ENCODE measurements around the gene PLSCR4.

DNA sequence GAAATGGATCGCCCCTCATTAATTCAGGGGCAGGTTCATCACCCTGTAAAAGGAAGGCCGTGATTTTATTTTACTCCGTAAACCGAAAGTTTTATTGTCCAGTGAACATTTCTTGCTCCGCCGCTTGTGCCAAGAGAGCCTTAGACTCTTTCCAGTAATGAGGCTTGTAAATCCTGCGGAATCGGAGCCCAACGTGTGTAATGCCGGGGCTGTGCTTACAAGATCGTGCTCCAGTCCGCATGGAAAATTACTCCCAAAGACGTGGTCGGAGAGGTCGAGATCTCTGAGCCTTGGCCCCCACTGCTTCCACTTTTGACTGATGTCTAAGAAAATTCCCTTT lies 89.3 kb downstream of the PLSCR4 start:
- no peak for TF ChIP-seq ZFX (IDR thresholded peaks at IDR 0.05)
- TF ChIP-seq, protein P1, sequence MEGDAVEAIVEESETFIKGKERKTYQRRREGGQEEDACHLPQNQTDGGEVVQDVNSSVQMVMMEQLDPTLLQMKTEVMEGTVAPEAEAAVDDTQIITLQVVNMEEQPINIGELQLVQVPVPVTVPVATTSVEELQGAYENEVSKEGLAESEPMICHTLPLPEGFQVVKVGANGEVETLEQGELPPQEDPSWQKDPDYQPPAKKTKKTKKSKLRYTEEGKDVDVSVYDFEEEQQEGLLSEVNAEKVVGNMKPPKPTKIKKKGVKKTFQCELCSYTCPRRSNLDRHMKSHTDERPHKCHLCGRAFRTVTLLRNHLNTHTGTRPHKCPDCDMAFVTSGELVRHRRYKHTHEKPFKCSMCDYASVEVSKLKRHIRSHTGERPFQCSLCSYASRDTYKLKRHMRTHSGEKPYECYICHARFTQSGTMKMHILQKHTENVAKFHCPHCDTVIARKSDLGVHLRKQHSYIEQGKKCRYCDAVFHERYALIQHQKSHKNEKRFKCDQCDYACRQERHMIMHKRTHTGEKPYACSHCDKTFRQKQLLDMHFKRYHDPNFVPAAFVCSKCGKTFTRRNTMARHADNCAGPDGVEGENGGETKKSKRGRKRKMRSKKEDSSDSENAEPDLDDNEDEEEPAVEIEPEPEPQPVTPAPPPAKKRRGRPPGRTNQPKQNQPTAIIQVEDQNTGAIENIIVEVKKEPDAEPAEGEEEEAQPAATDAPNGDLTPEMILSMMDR (conservative IDR thresholded peaks at IDR 0.05): no peak
